GM23338 (cell line): ENCODE data around the gene CABLES1.

ENCODE experiments used
- CREB1 ChIP-seq: fragments of 250-450 bp; sonication (Bioruptor Pico); IDR thresholded peaks from 2 replicates; pipeline ENCODE4 v1.5.0; 2020; ENCODE audit warnings: low read depth, mild to moderate bottlenecking, moderate library complexity
- CTCF ChIP-seq, 2 experiments: fragments of 200-600 bp in 1 of 2; sonication (generic) in 1 of 2; conservative IDR thresholded peaks; 2 replicates each; pipeline versions ENCODE4 v1.5.1 to v1.6.1; 2016 to 2017; ENCODE audit warnings: antibody characterized with exemption in 2 of 2, low read depth in 2 of 2, mild to moderate bottlenecking in 2 of 2, moderate library complexity in 1 of 2
- EZH2 ChIP-seq: fragments of 200-600 bp; sonication (generic); IDR thresholded peaks from one replicate; pipeline ENCODE4 v1.8.0; 2017; ENCODE audit warnings: antibody characterized with exemption, mild to moderate bottlenecking, low read depth; ENCODE audit not compliant: unreplicated experiment
- EZH2phosphoT487 ChIP-seq: fragments of 200-600 bp; sonication (generic); IDR thresholded peaks from one replicate; pipeline ENCODE4 v1.8.1; 2018; ENCODE audit warnings: antibody characterized with exemption; ENCODE audit not compliant: unreplicated experiment
- POLR2AphosphoS5 ChIP-seq: IDR thresholded peaks from 2 replicates; pipeline ENCODE4 v1.6.1; 2016; ENCODE audit warnings: antibody characterized with exemption, low read depth
- REST ChIP-seq: IDR thresholded peaks from one replicate; pipeline ENCODE4 v1.6.1; 2018; ENCODE audit warnings: antibody characterized with exemption; ENCODE audit not compliant: unreplicated experiment

GRCh38 chr18:23162473-23162872 lies 27.2 kb downstream of the CABLES1 start:
- TF ChIP-seq CTCF (conservative IDR thresholded peaks at IDR 0.05; ENCODE audit: low read depth in 2 of 2), result no peak
- no peak for TF ChIP-seq EZH2
- TF ChIP-seq POLR2AphosphoS5, result no peak
- TF ChIP-seq REST, result no peak
- no peak for TF ChIP-seq EZH2phosphoT487
- no peak for TF ChIP-seq CREB1 (CRISPR knock-in tag)
